ENCODE data around the gene KRT20. TPM values are rescaled to one million over a fixed set of nuclear protein-coding genes. Genes with fewer than 3 reads are reported as not detected.
A peak's percentile ranks its signal among the peaks of the same experiment; 100 is the strongest.

Gene KRT20
- total and polyA plus RNA-seq, 9 of the 15 experiments (the other 6 are each of a cell fraction or from before 2014, with no cell fraction given): 0.44 TPM; not detected in 8

GRCh38 chr17:40862985-40863733 is 21.9 kb downstream of the KRT20 start:
- no peaks in the 10 kb centered on the region for H3K9me1 ChIP-seq (ENCODE audit: control insufficient read depth, insufficient read depth, low read length)
- in situ Hi-C loops (cut with MboI) (no loop called here), intact Hi-C loops (cut with micrococcal nuclease) (no loop called here)
- peaks cover 0 to 13% of the 10 kb centered on the region in 2 experiments; a peak in 4 of 5 replicates for H3K4me1 ChIP-seq (replicated peaks in 1 of 2; ENCODE audit: control insufficient read depth in 2 of 2, insufficient read depth in 2 of 2, low read length in 2 of 2)
- H3K4me2 ChIP-seq (ENCODE audit: insufficient read depth, low read length): no peak overlapping the region
- no TSS peak for BruUV-seq (replicated peaks)
- POLR2A ChIA-PET: interaction anchor here (0.7 kb wide), 1 partner anchor 8 kb away, joined by 3 read pairs; no protein-coding TSS in a partner anchor
- CTCF ChIA-PET (ENCODE audit: low intra/inter-chr PET ratio): no interaction called here
- H4K20me1 ChIP-seq (replicated peaks; ENCODE audit: control insufficient read depth, insufficient read depth, low read length): no peaks in the 10 kb centered on the region
- no peak overlapping the region for H3K4me3 ChIP-seq
- H3K27me3 ChIP-seq (ENCODE audit: control insufficient read depth in 2 of 2, insufficient read depth in 2 of 2, low read length in 2 of 2): no peaks in the 10 kb centered on the region
- no peaks in the 10 kb centered on the region for H3K79me2 ChIP-seq (ENCODE audit: control insufficient read depth, insufficient read depth, low read length)
- H2AFZ ChIP-seq (ENCODE audit: low read depth, low read length): no peak overlapping the region
- no peaks in the 10 kb centered on the region for H3K36me3 ChIP-seq (ENCODE audit: control insufficient read depth, insufficient read depth, low read length)
- WGBS (ENCODE audit: insufficient coverage, low coverage, missing lambda C conversion rate): 74% methylated on average over 39 of the region's 39 CpGs
- FAIRE-seq (no peak), DNase-seq (ENCODE audit: extremely low read depth in 1 of 4, low spot score in 3 of 4) (no peak), ATAC-seq (peak; percentile 58; the same call in 2 of the 3 replicates)
- TF ChIP-seq ZNF24 (IDR thresholded peaks at IDR 0.05) (no peak), NFRKB (IDR thresholded peaks at IDR 0.05; ENCODE audit: low read depth) (no peak), ZNF449 (CRISPR knock-in tag; IDR thresholded peaks at IDR 0.05) (no peak), RBM39 (optimal IDR thresholded peaks at IDR 0.05; ENCODE audit: low read depth, low read length) (no peak), CTCFL (IDR thresholded peaks at IDR 0.05; ENCODE audit: borderline replicate concordance, insufficient read depth, low read depth, low read length, poor library complexity, severe bottlenecking) (peak; percentile 11), SMAD1 (IDR thresholded peaks at IDR 0.05; ENCODE audit: low read depth, low read length, partially characterized antibody) (no peak), POLR2G (IDR thresholded peaks at IDR 0.05; ENCODE audit: low read depth, low read length) (no peak), TBP (optimal IDR thresholded peaks at IDR 0.05; ENCODE audit: low read depth, low read length) (no peak), CTCF (IDR thresholded peaks at IDR 0.05 in 2 of 3, conservative IDR thresholded peaks at IDR 0.05 in 1 of 3; ENCODE audit: insufficient read depth in 2 of 3, low read depth in 1 of 3, low read length in 3 of 3) (peak; percentile 24 to 57 (median 32); a peak in 4 of 6 replicates)
- no peak overlapping the region for H3K27ac ChIP-seq (ENCODE audit: extremely low read depth, low read depth, low read length)
- H3K9ac ChIP-seq (ENCODE audit: insufficient read depth in 1 of 2, low read depth in 2 of 2, low read length in 2 of 2): no peak overlapping the region
- no peaks in the 10 kb centered on the region for H3K9me3 ChIP-seq (replicated peaks; ENCODE audit: control insufficient read depth, insufficient read depth, low read depth, low read length)
